ENCODE measurements around the gene ZNF385B. TPM values are rescaled to one million over a fixed set of nuclear protein-coding genes. Genes with fewer than 3 reads are reported as not detected.

ZNF385B gene
- polyA plus RNA-seq, 1 of the 3 experiments (the other 2 are of a cell fraction) = 0.16 TPM

- Histone ChIP-seq H3K79me2 (ENCODE audit: insufficient read depth) (no peaks in the 10 kb centered on the region), H3K4me2 (no peak overlapping the region), H3K4me3 (ENCODE audit: low read depth in 2 of 2, low read length in 1 of 2) (no peak overlapping the region), H3K36me3 (replicated peaks in 1 of 2; ENCODE audit: control insufficient read depth in 1 of 2, insufficient read depth in 2 of 2, low read length in 1 of 2) (no peaks in the 10 kb centered on the region), H2AFZ (ENCODE audit: low read depth) (no peak overlapping the region), H3K9me2 (no peaks in the 10 kb centered on the region), H3K9me3 (no peaks in the 10 kb centered on the region), H3K27me3 (ENCODE audit: insufficient read depth) (no peaks in the 10 kb centered on the region), H3K9ac (no peak overlapping the region), H3F3A (replicated peaks; ENCODE audit: insufficient read depth) (no peaks in the 10 kb centered on the region), H4K20me1 (ENCODE audit: insufficient read depth) (no peaks in the 10 kb centered on the region), H3K27ac (ENCODE audit: low read depth in 2 of 2, low read length in 1 of 2) (no peak overlapping the region), H3K4me1 (ENCODE audit: control insufficient read depth in 1 of 2, insufficient read depth in 2 of 2, low read depth in 1 of 2, low read length in 1 of 2) (no peaks in the 10 kb centered on the region; a peak in 1 of 4 replicates)
- ChIA-PET CTCF (interaction anchor here (1.3 kb wide), 1 partner anchor 224 kb away, joined by 4 read pairs; no protein-coding TSS in a partner anchor), POLR2A (no interaction called here)
- WGBS (ENCODE audit: low lambda C conversion rate) = 95% methylated on average over 12 of the region's 12 CpGs
- TF ChIP-seq FOSL2 (IDR thresholded peaks at IDR 0.05; ENCODE audit: borderline replicate concordance, low read depth) (no peak), RCOR1 (IDR thresholded peaks at IDR 0.05; ENCODE audit: low read length) (no peak), NFIC (IDR thresholded peaks at IDR 0.05; ENCODE audit: borderline replicate concordance) (no peak), SMC3 (IDR thresholded peaks at IDR 0.05; ENCODE audit: low read depth, low read length) (no peak), JUND (IDR thresholded peaks at IDR 0.05) (no peak), CHD2 (IDR thresholded peaks at IDR 0.05; ENCODE audit: low read length, partially characterized antibody) (no peak), TCF12 (IDR thresholded peaks at IDR 0.05) (no peak), GABPA (IDR thresholded peaks at IDR 0.05; ENCODE audit: low read depth) (no peak), TEAD4 (IDR thresholded peaks at IDR 0.05; ENCODE audit: borderline replicate concordance, insufficient read depth) (no peak), TAF1 (IDR thresholded peaks at IDR 0.05; ENCODE audit: borderline replicate concordance, low read depth, low read length) (no peak), USF1 (IDR thresholded peaks at IDR 0.05; ENCODE audit: borderline replicate concordance, low read depth) (no peak), IRF3 (IDR thresholded peaks at IDR 0.05; ENCODE audit: low read depth, low read length) (no peak), NRF1 (IDR thresholded peaks at IDR 0.05; ENCODE audit: low read depth, low read length) (no peak)
- DNase-seq = no peak
These were observed 418.2 kb downstream of the ZNF385B start for GRCh38 chr2:179443180-179443579.

GRCh38 chr2:179442206-179442605 is 419.2 kb downstream of the ZNF385B start:
- H2AFZ ChIP-seq (ENCODE audit: low read depth) = no peak overlapping the region
- no peaks in the 10 kb centered on the region for H3K9me3 ChIP-seq
- no peak overlapping the region for H3K27ac ChIP-seq (ENCODE audit: low read depth in 2 of 2, low read length in 1 of 2)
- ChIA-PET POLR2A (no interaction called here), CTCF (interaction anchor here (1.0 to 3.0 kb wide), 9 partner anchors 10 to 77 kb away, joined by 3 to 17 read pairs (median 5); no protein-coding TSS in a partner anchor)
- DNase-seq = no peak
- no peaks in the 10 kb centered on the region for H3K9me2 ChIP-seq
- H3K79me2 ChIP-seq (ENCODE audit: insufficient read depth) = no peaks in the 10 kb centered on the region
- H3K27me3 ChIP-seq (ENCODE audit: insufficient read depth) = no peaks in the 10 kb centered on the region
- H3K4me2 ChIP-seq = no peak overlapping the region
- H3K36me3 ChIP-seq (replicated peaks in 1 of 2; ENCODE audit: control insufficient read depth in 1 of 2, insufficient read depth in 2 of 2, low read length in 1 of 2) = no peaks in the 10 kb centered on the region
- no peak overlapping the region for H3K4me3 ChIP-seq (ENCODE audit: low read depth in 2 of 2, low read length in 1 of 2)
- no peak overlapping the region for H3K9ac ChIP-seq
- no peaks in the 10 kb centered on the region for H3F3A ChIP-seq (replicated peaks; ENCODE audit: insufficient read depth)
- no peaks in the 10 kb centered on the region for H4K20me1 ChIP-seq (ENCODE audit: insufficient read depth)
- no peaks in the 10 kb centered on the region; a peak in 1 of 4 replicates for H3K4me1 ChIP-seq (ENCODE audit: control insufficient read depth in 1 of 2, insufficient read depth in 2 of 2, low read depth in 1 of 2, low read length in 1 of 2)
- WGBS (ENCODE audit: low lambda C conversion rate) = 67% methylated on average over 1 of the region's 1 CpG
- no peak for TF ChIP-seq USF2 (IDR thresholded peaks at IDR 0.05; ENCODE audit: borderline replicate concordance, low read depth, low read length)
- TF ChIP-seq EP300 (IDR thresholded peaks at IDR 0.05; ENCODE audit: borderline replicate concordance in 1 of 2, low read depth in 1 of 2, low read length in 1 of 2) = no peak
- TF ChIP-seq RCOR1 (IDR thresholded peaks at IDR 0.05; ENCODE audit: low read length) = no peak
- TF ChIP-seq NRF1 (IDR thresholded peaks at IDR 0.05; ENCODE audit: low read depth, low read length) = no peak
- no peak for TF ChIP-seq GATA2 (CRISPR knock-in tag; IDR thresholded peaks at IDR 0.05)
- TF ChIP-seq TEAD4 (IDR thresholded peaks at IDR 0.05; ENCODE audit: borderline replicate concordance, insufficient read depth) = no peak
- TF ChIP-seq RFX5 (IDR thresholded peaks at IDR 0.05; ENCODE audit: low read length) = no peak
- TF ChIP-seq ZBTB33 (IDR thresholded peaks at IDR 0.05; ENCODE audit: borderline replicate concordance, low read depth) = no peak
- TF ChIP-seq YY1 (IDR thresholded peaks at IDR 0.05; ENCODE audit: low read depth) = no peak
- TF ChIP-seq CHD2 (IDR thresholded peaks at IDR 0.05; ENCODE audit: low read length, partially characterized antibody) = no peak
- no peak for TF ChIP-seq JUND (IDR thresholded peaks at IDR 0.05)
- TF ChIP-seq TAF1 (IDR thresholded peaks at IDR 0.05; ENCODE audit: borderline replicate concordance, low read depth, low read length) = no peak
